K562 (cell line): ENCODE data around the gene PQBP1. TPM values are rescaled to one million over a fixed set of nuclear protein-coding genes. Genes with fewer than 3 reads are reported as not detected.
A peak's percentile ranks its signal among the peaks of the same experiment; 100 is the strongest.

Source experiments
- ATAC-seq: fragments of 200-7000 bp; cut with Tn5 transposase; 3 replicates; pipeline ENCODE4 v1.9.1; 2020; ENCODE audit warnings: moderate library complexity
- BruUV-seq: library from RNA; stranded (reverse); fragments of 400-500 nt; replicated peaks from 2 replicates; lab custom pipeline; 2021; lab: Mats Ljungman, UMichigan
- CTCF ChIA-PET: fragments of 300-600 bp; formaldehyde crosslinking; extraction: SDS; loops from one replicate; lab custom pipeline; 2021; ENCODE audit warnings: low intra/inter-chr PET ratio; lab: Yijun Ruan, JAX
- POLR2A ChIA-PET: fragments of 300-600, 350-650 bp; sonication (Branson Sonifier 250); formaldehyde crosslinking; extraction: SDS; loops from one replicate; lab custom pipeline; 2021; ENCODE audit warnings: antibody characterized with exemption, inconsistent platforms; lab: Yijun Ruan, JAX
- DNase-seq, 4 experiments: peaks; one replicate each; pipeline versions ENCODE4 v3.0.0 to v3.0.0-alpha.2; 2011 to 2018; ENCODE audit warnings: low spot score in 3 of 4, mixed read lengths in 3 of 4; ENCODE audit errors: extremely low read depth in 1 of 4
- FAIRE-seq: peaks from 2 replicates; lab custom pipeline; 2011; peaks lifted over from hg19 to GRCh38; lab: Jason Lieb, UNC
- H2AFZ ChIP-seq: 2 replicates; pipeline ENCODE4 v1.6.0; 2011; ENCODE audit warnings: low read depth, low read length, control low read depth, inconsistent platforms
- H3K27ac ChIP-seq: fragments of 200-600 bp; 3 replicates; pipeline ENCODE4 v1.8.0; 2011; ENCODE audit warnings: low read depth, mild to moderate bottlenecking, control low read depth, inconsistent platforms, low read length, moderate library complexity, mixed read lengths; ENCODE audit errors: extremely low read depth
- H3K27me3 ChIP-seq, 2 experiments: fragments of 300-600 bp in 1 of 2; 2 replicates in 1 of 2; 3 replicates in 1 of 2; pipeline versions ENCODE4 v1.6.0 to v1.8.0; 2011; ENCODE audit warnings: inconsistent platforms in 2 of 2, low read length in 2 of 2, mild to moderate bottlenecking in 1 of 2, mixed read lengths in 1 of 2, moderate library complexity in 1 of 2; ENCODE audit not compliant: control insufficient read depth in 2 of 2, insufficient read depth in 2 of 2
- H3K36me3 ChIP-seq: fragments of 300-600 bp; 3 replicates; pipeline ENCODE4 v1.8.0; 2011; ENCODE audit warnings: mild to moderate bottlenecking, low read length, inconsistent platforms; ENCODE audit not compliant: control insufficient read depth, insufficient read depth
- H3K4me1 ChIP-seq, 2 experiments: fragments of 200-600 bp in 1 of 2; replicated peaks in 1 of 2; 2 replicates in 1 of 2; 3 replicates in 1 of 2; pipeline versions ENCODE4 v1.5.1 to v1.8.0; 2011; ENCODE audit warnings: inconsistent platforms in 2 of 2, low read length in 2 of 2, mild to moderate bottlenecking in 1 of 2, mixed read lengths in 1 of 2, moderate library complexity in 1 of 2; ENCODE audit not compliant: control insufficient read depth in 2 of 2, insufficient read depth in 2 of 2
- H3K4me2 ChIP-seq: 2 replicates; pipeline ENCODE4 v1.6.1; 2011; ENCODE audit warnings: low read length, control low read depth, inconsistent platforms, mixed read lengths; ENCODE audit not compliant: insufficient read depth
- H3K4me3 ChIP-seq: fragments of 200-600 bp; sonication (generic), shearing (Covaris generic); 2 replicates; pipeline ENCODE4 v1.5.1; 2016; ENCODE audit warnings: control low read depth, inconsistent platforms
- H3K79me2 ChIP-seq: fragments of 200-600 bp; 3 replicates; pipeline ENCODE4 v1.8.0; 2011; ENCODE audit warnings: low read length, inconsistent platforms; ENCODE audit not compliant: control insufficient read depth, insufficient read depth
- H3K9ac ChIP-seq, 2 experiments: 2 replicates each; pipeline versions ENCODE4 v1.6.0 to v1.6.1; 2011; ENCODE audit warnings: low read depth in 2 of 2, low read length in 2 of 2, control low read depth in 1 of 2, inconsistent platforms in 1 of 2, mild to moderate bottlenecking in 1 of 2, mixed read lengths in 1 of 2; ENCODE audit not compliant: insufficient read depth in 1 of 2
- H3K9me1 ChIP-seq: one replicate; pipeline ENCODE4 v1.6.0; 2011; ENCODE audit warnings: inconsistent platforms, mild to moderate bottlenecking, low read length, moderate library complexity; ENCODE audit not compliant: control insufficient read depth, insufficient read depth
- H3K9me3 ChIP-seq: replicated peaks from 2 replicates; pipeline ENCODE4 v1.5.1; 2011; ENCODE audit warnings: low read depth, low read length, inconsistent platforms; ENCODE audit not compliant: control insufficient read depth, insufficient read depth
- H4K20me1 ChIP-seq: replicated peaks from 2 replicates; pipeline ENCODE4 v1.6.1; 2011; ENCODE audit warnings: low read length, inconsistent platforms, mixed read lengths; ENCODE audit not compliant: control insufficient read depth, insufficient read depth
- E4F1 ChIP-seq: fragments of 250-450 bp; sonication (Bioruptor Pico); IDR thresholded peaks from 2 replicates; pipeline ENCODE4 v1.5.0; 2021; ENCODE audit warnings: mild to moderate bottlenecking, borderline replicate concordance
- MYNN ChIP-seq, 2 experiments: sonication (generic); formaldehyde crosslinking in 1 of 2; IDR thresholded peaks; 2 replicates each; pipeline versions ENCODE4 v1.5.0 to v1.6.1; 2016 to 2020; ENCODE audit warnings: antibody characterized with exemption in 1 of 2, missing genetic modification reagents in 1 of 2
- POLR2G ChIP-seq: fragments of 200-400 bp; formaldehyde crosslinking; IDR thresholded peaks from 2 replicates; pipeline ENCODE4 v1.6.1; 2017; ENCODE audit warnings: low read depth, mild to moderate bottlenecking, antibody characterized with exemption, low read length, moderate library complexity
- RBFOX2 ChIP-seq: fragments of 200-400 bp; formaldehyde crosslinking; IDR thresholded peaks from 2 replicates; pipeline ENCODE4 v1.6.1; 2017; ENCODE audit warnings: low read depth, mild to moderate bottlenecking, low read length, moderate library complexity
- WGBS: fragments of 100-300 bp; shearing (Covaris generic); methylation state at CpG from one replicate; pipeline ENCODE4 v1.1.6; 2016; ENCODE audit warnings: low coverage, mixed read lengths; ENCODE audit not compliant: insufficient coverage; ENCODE audit errors: missing lambda C conversion rate; 5-methylcytosine and 5-hydroxymethylcytosine counted together
- in situ Hi-C: fragments of 300-500 bp; cut with MboI; formaldehyde crosslinking; loops from 4 replicates; pipeline ENCODE4 v1.15.0; 2018; ENCODE audit warnings: inconsistent platforms, mixed read lengths
- intact Hi-C: fragments of 100-400 bp; cut with micrococcal nuclease; formaldehyde crosslinking; loops from 2 replicates; pipeline ENCODE4 v1.14.2; 2022
- polyA plus RNA-seq, 8 experiments: library from polyadenylated mRNA; depleted of rRNA in 4 of 8; stranded (reverse) in 5 of 8; unstranded in 3 of 8; fragments of >200 nt; fragmentation: Nextera tagmentation in 2 of 8; fragmentation: Illumina TruSeq in 1 of 8; extraction: Ambion mirVana in 2 of 8; extraction: Trizol in 1 of 8; gene quantifications; 2 replicates each; pipeline versions ENCODE4 v1.2.1 to v1.2.3, GENCODE V29; 2011 to 2014; ENCODE audit warnings: inconsistent platforms in 1 of 8, missing spikeins in 1 of 8
- total RNA-seq, 7 experiments: library from RNA; depleted of rRNA in 6 of 7; stranded (reverse); fragments of >200 nt in 6 of 7; fragmentation: Illumina TruSeq in 2 of 7; extraction: Trizol in 2 of 7; gene quantifications; 2 replicates each; pipeline versions ENCODE4 v1.2.1 to v1.2.3, GENCODE V29; 2011 to 2021; ENCODE audit warnings: low replicate concordance in 1 of 7

Gene PQBP1
- total and polyA plus RNA-seq, 9 of the 15 experiments (the other 6 are each of a cell fraction or from before 2014, with no cell fraction given): 41.3 to 262 (median 112) TPM

- Histone ChIP-seq H3K36me3 (peaks cover 56% of the 10 kb centered on the region), H3K27ac (no peak overlapping the region; the same call in 2 of the 3 replicates), H3K4me1 (peaks cover 37 to 38% of the 10 kb centered on the region in 2 experiments), H3K79me2 (peaks cover 77% of the 10 kb centered on the region), H3K9me3 (no peaks in the 10 kb centered on the region), H3K9ac (peak overlapping the region in 1 of 2 experiments; percentile 82; a peak in 2 of 4 replicates), H3K4me3 (no peak overlapping the region), H3K4me2 (peak overlapping the region; percentile 67), H3K9me1 (no peaks in the 10 kb centered on the region), H2AFZ (no peak overlapping the region), H3K27me3 (no peaks in the 10 kb centered on the region; a peak in 1 of 5 replicates), H4K20me1 (peaks cover 40% of the 10 kb centered on the region)
- FAIRE-seq (no peak), ATAC-seq (no peak), DNase-seq (no peak)
- intact Hi-C loops: loop anchor here (5.0 to 10.0 kb wide), 2 partner anchors 153 to 280 kb away; partner anchors contain the start of gene GLOD5
- peak; percentile 88 for TF ChIP-seq MYNN (IDR thresholded peaks at IDR 0.05)
- TF ChIP-seq MYNN (CRISPR knock-in tag; IDR thresholded peaks at IDR 0.05): no peak
- peak; percentile 51 for TF ChIP-seq RBFOX2
- TF ChIP-seq E4F1 (CRISPR knock-in tag): no peak
- TF ChIP-seq POLR2G: peak; percentile 24; the same call in 1 of the 2 replicates
- CTCF ChIA-PET: no interaction called here
- no TSS peak for BruUV-seq
- POLR2A ChIA-PET: no interaction called here
- 85% methylated on average over 11 of the region's 13 CpGs for WGBS
- in situ Hi-C loops: no loop called here
Measured at GRCh38 chrX:48914593-48915493, 17.1 kb downstream of the PQBP1 start.
